Parathyroid adenoma (tissue), 2 donors: ENCODE results near the gene TSC22D1.

Experiments used
- H2AFZ ChIP-seq: fragments of 300-600 bp; sonication (generic); one replicate; pipeline ENCODE4 v1.7.0; 2017; ENCODE audit warnings: antibody characterized with exemption, mild to moderate bottlenecking
- H3K27ac ChIP-seq: fragments of 300-600 bp; sonication (generic); one replicate; pipeline ENCODE4 v1.7.0; 2017
- H3K27me3 ChIP-seq: fragments of 300-600 bp; sonication (generic); one replicate; pipeline ENCODE4 v1.7.0; 2017; ENCODE audit warnings: low read length; ENCODE audit not compliant: control insufficient read depth, insufficient read depth
- H3K36me3 ChIP-seq: fragments of 300-600 bp; sonication (generic); one replicate; pipeline ENCODE4 v1.7.0; 2017; ENCODE audit warnings: low read length; ENCODE audit not compliant: control insufficient read depth, insufficient read depth
- H3K4me1 ChIP-seq: fragments of 300-600 bp; sonication (generic); one replicate; pipeline ENCODE4 v1.7.0; 2017; ENCODE audit warnings: control low read depth
- H3K4me2 ChIP-seq: fragments of 300-600 bp; sonication (generic); one replicate; pipeline ENCODE4 v1.7.0; 2017; ENCODE audit warnings: low read length
- H3K4me3 ChIP-seq: fragments of 300-600 bp; sonication (generic); one replicate; pipeline ENCODE4 v1.7.0; 2017; ENCODE audit warnings: low read depth, low read length
- H3K79me2 ChIP-seq: fragments of 300-600 bp; sonication (generic); one replicate; pipeline ENCODE4 v1.7.0; 2017; ENCODE audit warnings: control low read depth
- H3K9ac ChIP-seq: fragments of 300-600 bp; sonication (generic); one replicate; pipeline ENCODE4 v1.7.0; 2017; ENCODE audit warnings: mild to moderate bottlenecking
- H3K9me3 ChIP-seq: fragments of 300-600 bp; sonication (generic); one replicate; pipeline ENCODE4 v1.7.0; 2017; ENCODE audit warnings: low read length; ENCODE audit not compliant: control insufficient read depth
- CTCF ChIP-seq: fragments of 300-600 bp; sonication (generic); IDR thresholded peaks from one replicate; pipeline ENCODE4 v1.7.0; 2017; ENCODE audit warnings: antibody characterized with exemption, mild to moderate bottlenecking
- donor health status: primary hyperparathyroidism.

Gene TSC22D1

GRCh38 chr13:44398606-44399005 is 177.5 kb downstream of the TSC22D1 start:
- H3K4me1 ChIP-seq, result peaks cover 10% of the 10 kb centered on the region
- H3K9me3 ChIP-seq, result no peaks in the 10 kb centered on the region
- H3K27me3 ChIP-seq, result no peaks in the 10 kb centered on the region
- H3K27ac ChIP-seq, result no peak overlapping the region
- H3K9ac ChIP-seq, result no peak overlapping the region
- no peak overlapping the region for H3K4me2 ChIP-seq
- no peak overlapping the region for H2AFZ ChIP-seq
- H3K36me3 ChIP-seq, result no peaks in the 10 kb centered on the region
- TF ChIP-seq CTCF, result no peak
- no peak overlapping the region for H3K4me3 ChIP-seq
- H3K79me2 ChIP-seq, result no peaks in the 10 kb centered on the region

GRCh38 chr13:44397766-44398223 is 178.3 kb downstream of the TSC22D1 start:
- TF ChIP-seq CTCF, result no peak

GRCh38 chr13:44396701-44397580 is 179.2 kb downstream of the TSC22D1 start:
- H3K36me3 ChIP-seq, result no peaks in the 10 kb centered on the region
- TF ChIP-seq CTCF, result no peak
- H3K4me2 ChIP-seq, result no peak overlapping the region
- H3K9me3 ChIP-seq, result no peaks in the 10 kb centered on the region
- H3K27ac ChIP-seq, result no peak overlapping the region
- peak overlapping the region; percentile 46 for H2AFZ ChIP-seq
- H3K4me1 ChIP-seq, result peaks cover 3% of the 10 kb centered on the region
- no peaks in the 10 kb centered on the region for H3K27me3 ChIP-seq
- H3K79me2 ChIP-seq, result no peaks in the 10 kb centered on the region
- no peak overlapping the region for H3K9ac ChIP-seq
- no peak overlapping the region for H3K4me3 ChIP-seq

More at GRCh38 chr13:44397766-44398223, 178.3 kb downstream of the TSC22D1 start:
- Histone ChIP-seq H3K4me1 (peaks cover 3% of the 10 kb centered on the region), H3K4me2 (no peak overlapping the region), H3K27ac (no peak overlapping the region), H3K9ac (no peak overlapping the region), H3K4me3 (no peak overlapping the region), H2AFZ (no peak overlapping the region), H3K9me3 (no peaks in the 10 kb centered on the region), H3K79me2 (no peaks in the 10 kb centered on the region), H3K27me3 (no peaks in the 10 kb centered on the region), H3K36me3 (no peaks in the 10 kb centered on the region)

GRCh38 chr13:44395976-44396694 is 180.0 kb downstream of the TSC22D1 start:
- no peak for TF ChIP-seq CTCF
- no peak overlapping the region for H2AFZ ChIP-seq
- H3K4me3 ChIP-seq, result no peak overlapping the region
- H3K4me2 ChIP-seq, result no peak overlapping the region
- no peak overlapping the region for H3K9ac ChIP-seq
- H3K79me2 ChIP-seq, result no peaks in the 10 kb centered on the region
- no peak overlapping the region for H3K27ac ChIP-seq
- H3K27me3 ChIP-seq, result no peaks in the 10 kb centered on the region
- peaks cover 3% of the 10 kb centered on the region for H3K4me1 ChIP-seq
- H3K36me3 ChIP-seq, result no peaks in the 10 kb centered on the region
- H3K9me3 ChIP-seq, result no peaks in the 10 kb centered on the region
